Measurements from ENCODE around the gene MCM6. TPM values are rescaled to one million over a fixed set of nuclear protein-coding genes. Genes with fewer than 3 reads are reported as not detected.
"Not testable (repeated sequence)": the region's sequence is repeated elsewhere in the genome, so short reads cannot be mapped to it uniquely, and the experiment has no call there.

MCM6 gene
- total RNA-seq, 1 donor from 2014 or later: 9.6 TPM

GRCh38 chr2:135885709-135886108 is 9.5 kb upstream of the MCM6 start:
- Histone ChIP-seq H3K4me1 (no peaks in the 10 kb centered on the region), H3K4me3 (no peak overlapping the region), H3K27me3 (no peaks in the 10 kb centered on the region), H3K27ac (no peak overlapping the region), H3K36me3 (no peaks in the 10 kb centered on the region), H3K9me3 (no peaks in the 10 kb centered on the region)
- no peak for DNase-seq (ENCODE audit: extremely low spot score in 2 of 2)
- intact Hi-C loops (cut with DNase I): no loop called here
- TF ChIP-seq CTCF (IDR thresholded peaks at IDR 0.05): no peak
- TF ChIP-seq POLR2AphosphoS5 (IDR thresholded peaks at IDR 0.05; ENCODE audit: insufficient read depth in 1 of 2, low read depth in 1 of 2): no peak
- no peak for TF ChIP-seq POLR2A (IDR thresholded peaks at IDR 0.05)

GRCh38 chr2:135882415-135882814 is 6.2 kb upstream of the MCM6 start:
- no peaks in the 10 kb centered on the region for H3K27me3 ChIP-seq
- intact Hi-C loops (cut with DNase I): no loop called here
- no peaks in the 10 kb centered on the region for H3K4me1 ChIP-seq
- DNase-seq (ENCODE audit: extremely low spot score in 2 of 2): no peak
- no peaks in the 10 kb centered on the region for H3K9me3 ChIP-seq
- H3K4me3 ChIP-seq: no peak overlapping the region
- TF ChIP-seq POLR2AphosphoS5 (IDR thresholded peaks at IDR 0.05; ENCODE audit: insufficient read depth in 1 of 2, low read depth in 1 of 2) (no peak), CTCF (IDR thresholded peaks at IDR 0.05) (no peak)
- H3K36me3 ChIP-seq: no peaks in the 10 kb centered on the region
- H3K27ac ChIP-seq: no peak overlapping the region

GRCh38 chr2:135876770-135877169 is 527 bp upstream of the MCM6 start:
- intact Hi-C loops (cut with DNase I); H3K36me3 ChIP-seq; H3K27me3 ChIP-seq; H3K27ac ChIP-seq; DNase-seq (ENCODE audit: extremely low spot score in 2 of 2); H3K9me3 ChIP-seq: not testable (repeated sequence)
- Histone ChIP-seq H3K4me1 (peaks cover 13% of the 10 kb centered on the region), H3K4me3 (peak overlapping the region; percentile 61 to 69)

- Histone ChIP-seq H3K27ac (peak overlapping the region; percentile 63), H3K27me3 (no peaks in the 10 kb centered on the region), H3K36me3 (peaks cover 0 to 8% of the 10 kb centered on the region in 2 donors), H3K9me3 (no peaks in the 10 kb centered on the region), H3K4me1 (peaks cover 13% of the 10 kb centered on the region), H3K4me3 (peak overlapping the region; percentile 61 to 69)
- DNase-seq (ENCODE audit: extremely low spot score in 2 of 2): peak in 1 of 2 donors; percentile 82
- TF ChIP-seq POLR2A (IDR thresholded peaks at IDR 0.05): no peak
- no peak for TF ChIP-seq CTCF (IDR thresholded peaks at IDR 0.05)
- no peak for TF ChIP-seq POLR2AphosphoS5 (IDR thresholded peaks at IDR 0.05; ENCODE audit: insufficient read depth in 1 of 2, low read depth in 1 of 2)
- intact Hi-C loops (cut with DNase I): no loop called here
Observed at GRCh38 chr2:135875491-135876065, 665 bp downstream of the MCM6 start.

GRCh38 chr2:135874777-135875365 is 1.4 kb downstream of the MCM6 start:
- Histone ChIP-seq H3K36me3 (peaks cover 0 to 8% of the 10 kb centered on the region in 2 donors), H3K4me1 (peaks cover 13% of the 10 kb centered on the region), H3K27ac (peak overlapping the region; percentile 63), H3K9me3 (no peaks in the 10 kb centered on the region), H3K4me3 (peak overlapping the region; percentile 61 to 69), H3K27me3 (no peaks in the 10 kb centered on the region)
- TF ChIP-seq POLR2A (IDR thresholded peaks at IDR 0.05) (no peak), POLR2AphosphoS5 (IDR thresholded peaks at IDR 0.05; ENCODE audit: insufficient read depth in 1 of 2, low read depth in 1 of 2) (no peak), CTCF (IDR thresholded peaks at IDR 0.05) (no peak)
- DNase-seq (ENCODE audit: extremely low spot score in 2 of 2): no peak
- intact Hi-C loops (cut with DNase I): no loop called here
